Measurements from ENCODE around the gene WFIKKN2. TPM values are rescaled to one million over a fixed set of nuclear protein-coding genes. Genes with fewer than 3 reads are reported as not detected.

Gene WFIKKN2
- total RNA-seq, 1 donor from 2014 or later, result 0.07 TPM

GRCh38 chr17:50848711-50849110, 13.3 kb downstream of the WFIKKN2 start:
- Histone ChIP-seq H3K27me3 (ENCODE audit: insufficient read depth, low read length) (peaks cover 7% of the 10 kb centered on the region), H3K4me1 (ENCODE audit: insufficient read depth, low read length) (peaks cover 5% of the 10 kb centered on the region), H3K4me3 (ENCODE audit: insufficient read depth, low read depth, low read length) (no peak overlapping the region), H4K20me1 (ENCODE audit: insufficient read depth, low read length) (no peaks in the 10 kb centered on the region), H3K4me2 (ENCODE audit: low read length) (no peak overlapping the region), H3K79me2 (ENCODE audit: insufficient read depth, low read length) (no peaks in the 10 kb centered on the region), H3K9ac (ENCODE audit: low read length) (no peak overlapping the region), H2AFZ (ENCODE audit: low read depth, low read length) (no peak overlapping the region), H3K9me3 (ENCODE audit: insufficient read depth, low read depth, low read length) (no peaks in the 10 kb centered on the region), H3K27ac (ENCODE audit: low read depth, low read length) (no peak overlapping the region), H3K36me3 (ENCODE audit: insufficient read depth, low read length) (no peaks in the 10 kb centered on the region)
- H3K27ac Mint-ChIP-seq (ENCODE audit: unreplicated experiment), result no peak overlapping the region
- DNase-seq (ENCODE audit: low read depth), result no peak
- H3K27me3 Mint-ChIP-seq (ENCODE audit: low read depth, unreplicated experiment), result peaks cover 10% of the 10 kb centered on the region
- FAIRE-seq, result no peak
- no peak overlapping the region for H3K4me3 Mint-ChIP-seq (ENCODE audit: unreplicated experiment)
- H3K36me3 Mint-ChIP-seq (ENCODE audit: low read depth, unreplicated experiment), result no peaks in the 10 kb centered on the region
- H3K4me1 Mint-ChIP-seq (ENCODE audit: low read depth, unreplicated experiment), result peaks cover 18% of the 10 kb centered on the region
- no peaks in the 10 kb centered on the region for H3K9me3 Mint-ChIP-seq (ENCODE audit: unreplicated experiment)
- TF ChIP-seq CTCF (IDR thresholded peaks at IDR 0.05; ENCODE audit: insufficient read depth, low read depth, low read length), result no peak
- TF ChIP-seq EZH2 (IDR thresholded peaks at IDR 0.05; ENCODE audit: insufficient read depth, low read length), result no peak

- Histone ChIP-seq H4K20me1 (ENCODE audit: insufficient read depth, low read length) (no peaks in the 10 kb centered on the region), H2AFZ (ENCODE audit: low read depth, low read length) (no peak overlapping the region), H3K4me2 (ENCODE audit: low read length) (no peak overlapping the region), H3K9ac (ENCODE audit: low read length) (no peak overlapping the region), H3K36me3 (ENCODE audit: insufficient read depth, low read length) (no peaks in the 10 kb centered on the region), H3K79me2 (ENCODE audit: insufficient read depth, low read length) (no peaks in the 10 kb centered on the region), H3K4me1 (ENCODE audit: insufficient read depth, low read length) (no peaks in the 10 kb centered on the region), H3K27ac (ENCODE audit: low read depth, low read length) (no peak overlapping the region), H3K9me3 (ENCODE audit: insufficient read depth, low read depth, low read length) (no peaks in the 10 kb centered on the region), H3K4me3 (ENCODE audit: insufficient read depth, low read depth, low read length) (no peak overlapping the region), H3K27me3 (ENCODE audit: insufficient read depth, low read length) (peaks cover 12% of the 10 kb centered on the region)
- Mint-ChIP-seq H3K27ac (ENCODE audit: unreplicated experiment) (no peak overlapping the region), H3K36me3 (ENCODE audit: low read depth, unreplicated experiment) (no peaks in the 10 kb centered on the region), H3K4me3 (ENCODE audit: unreplicated experiment) (no peak overlapping the region), H3K9me3 (ENCODE audit: unreplicated experiment) (no peaks in the 10 kb centered on the region), H3K27me3 (ENCODE audit: low read depth, unreplicated experiment) (peaks cover 18% of the 10 kb centered on the region), H3K4me1 (ENCODE audit: low read depth, unreplicated experiment) (peaks cover 9% of the 10 kb centered on the region)
- FAIRE-seq, result no peak
- no peak for DNase-seq (ENCODE audit: low read depth)
- TF ChIP-seq CTCF (IDR thresholded peaks at IDR 0.05; ENCODE audit: insufficient read depth, low read depth, low read length), result no peak
- TF ChIP-seq EZH2 (IDR thresholded peaks at IDR 0.05; ENCODE audit: insufficient read depth, low read length), result no peak
Observed at GRCh38 chr17:50850640-50851039, 15.3 kb downstream of the WFIKKN2 start.

GRCh38 chr17:50853015-50853615, 17.7 kb downstream of the WFIKKN2 start:
- Mint-ChIP-seq H3K9me3 (ENCODE audit: unreplicated experiment) (no peaks in the 10 kb centered on the region), H3K27ac (ENCODE audit: unreplicated experiment) (peak overlapping the region; percentile 4)
- FAIRE-seq, result no peak

More at GRCh38 chr17:50853015-50853615, 17.7 kb downstream of the WFIKKN2 start:
- Histone ChIP-seq H3K9me3 (ENCODE audit: insufficient read depth, low read depth, low read length) (no peaks in the 10 kb centered on the region), H3K4me2 (ENCODE audit: low read length) (no peak overlapping the region), H3K79me2 (ENCODE audit: insufficient read depth, low read length) (no peaks in the 10 kb centered on the region), H3K4me1 (ENCODE audit: insufficient read depth, low read length) (no peaks in the 10 kb centered on the region), H3K27me3 (ENCODE audit: insufficient read depth, low read length) (peaks cover 12% of the 10 kb centered on the region), H3K27ac (ENCODE audit: low read depth, low read length) (no peak overlapping the region), H2AFZ (ENCODE audit: low read depth, low read length) (no peak overlapping the region), H3K9ac (ENCODE audit: low read length) (no peak overlapping the region), H3K36me3 (ENCODE audit: insufficient read depth, low read length) (no peaks in the 10 kb centered on the region), H4K20me1 (ENCODE audit: insufficient read depth, low read length) (no peaks in the 10 kb centered on the region), H3K4me3 (ENCODE audit: insufficient read depth, low read depth, low read length) (no peak overlapping the region)
- peak overlapping the region; percentile 28 for H3K4me3 Mint-ChIP-seq (ENCODE audit: unreplicated experiment)
- TF ChIP-seq EZH2 (IDR thresholded peaks at IDR 0.05; ENCODE audit: insufficient read depth, low read length) (no peak), CTCF (IDR thresholded peaks at IDR 0.05; ENCODE audit: insufficient read depth, low read depth, low read length) (no peak)
- no peak for DNase-seq (ENCODE audit: low read depth)
- peaks cover 18% of the 10 kb centered on the region for H3K27me3 Mint-ChIP-seq (ENCODE audit: low read depth, unreplicated experiment)
- H3K36me3 Mint-ChIP-seq (ENCODE audit: low read depth, unreplicated experiment), result no peaks in the 10 kb centered on the region
- H3K4me1 Mint-ChIP-seq (ENCODE audit: low read depth, unreplicated experiment), result peaks cover 9% of the 10 kb centered on the region
